IPS-20b (cell line): ENCODE measurements around the gene JKAMP.
"Not testable (repeated sequence)": the region's sequence is repeated elsewhere in the genome, so short reads cannot be mapped to it uniquely, and the experiment has no call there.

Experiments used
- H3K27ac ChIP-seq: one replicate; pipeline ENCODE4 v1.5.1; 2013; ENCODE audit warnings: low read length
- H3K27me3 ChIP-seq: 2 replicates; pipeline ENCODE4 v1.6.1; 2013; ENCODE audit warnings: mild to moderate bottlenecking, low read length, inconsistent platforms; ENCODE audit not compliant: insufficient read depth
- H3K36me3 ChIP-seq: 2 replicates; pipeline ENCODE4 v1.6.1; 2013; ENCODE audit warnings: low read depth, mild to moderate bottlenecking, inconsistent platforms, low read length, moderate library complexity; ENCODE audit not compliant: insufficient read depth
- H3K4me1 ChIP-seq: 2 replicates; pipeline ENCODE4 v1.6.1; 2013; ENCODE audit warnings: mild to moderate bottlenecking, control low read depth, inconsistent platforms, low read length, moderate library complexity; ENCODE audit not compliant: insufficient read depth
- H3K4me3 ChIP-seq: 2 replicates; pipeline ENCODE4 v1.5.1; 2013; ENCODE audit warnings: mild to moderate bottlenecking, low read length, inconsistent platforms
- H3K9ac ChIP-seq: 2 replicates; pipeline ENCODE4 v1.6.1; 2013; ENCODE audit warnings: low read depth, mild to moderate bottlenecking, inconsistent platforms, low read length, moderate library complexity
- H3K9me3 ChIP-seq: 2 replicates; pipeline ENCODE4 v1.6.1; 2013; ENCODE audit warnings: mild to moderate bottlenecking, low read depth, low read length, inconsistent platforms; ENCODE audit not compliant: insufficient read depth

Gene JKAMP, protein sequence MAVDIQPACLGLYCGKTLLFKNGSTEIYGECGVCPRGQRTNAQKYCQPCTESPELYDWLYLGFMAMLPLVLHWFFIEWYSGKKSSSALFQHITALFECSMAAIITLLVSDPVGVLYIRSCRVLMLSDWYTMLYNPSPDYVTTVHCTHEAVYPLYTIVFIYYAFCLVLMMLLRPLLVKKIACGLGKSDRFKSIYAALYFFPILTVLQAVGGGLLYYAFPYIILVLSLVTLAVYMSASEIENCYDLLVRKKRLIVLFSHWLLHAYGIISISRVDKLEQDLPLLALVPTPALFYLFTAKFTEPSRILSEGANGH

DNA sequence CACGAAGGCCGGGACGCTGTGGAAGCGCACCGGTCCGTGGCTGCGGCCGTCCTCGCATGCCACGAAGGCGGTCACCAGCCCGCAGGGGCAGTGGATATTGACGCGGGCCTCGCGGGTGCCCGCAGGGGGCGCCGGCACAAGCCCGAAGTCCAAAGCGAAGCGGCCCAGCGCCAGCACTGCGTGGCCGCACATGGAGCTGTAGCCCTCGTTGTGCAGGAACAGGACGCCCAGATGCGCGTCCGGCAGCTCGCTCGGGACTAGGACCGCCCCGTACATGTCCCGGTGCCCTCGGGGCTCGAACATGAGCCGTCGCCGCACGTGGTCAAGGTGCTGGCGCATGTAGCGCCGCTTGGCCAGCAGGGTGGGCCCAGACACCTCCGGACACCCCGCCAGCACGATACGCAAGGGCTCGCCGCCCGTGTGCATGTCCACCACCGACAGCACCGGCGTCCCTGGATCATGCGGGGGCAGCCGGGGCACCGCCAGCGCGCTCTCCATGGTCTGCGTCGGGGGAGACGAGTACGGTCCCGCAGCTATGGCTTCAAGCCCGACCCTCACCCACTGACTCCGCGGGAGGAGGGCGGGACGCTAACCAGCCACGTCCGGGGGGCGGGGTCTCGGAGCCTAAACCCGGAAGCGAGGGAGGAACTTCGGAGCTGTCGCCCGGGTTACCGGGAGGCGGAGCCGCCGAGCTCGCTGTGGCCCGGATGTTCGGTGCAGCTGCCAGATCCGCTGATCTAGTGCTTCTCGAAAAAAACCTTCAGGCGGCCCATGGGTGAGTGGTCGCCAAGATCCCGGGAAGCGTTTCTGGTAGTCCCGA, at the start of gene JKAMP, which contains the start of gene L3HYPDH:
Gene JKAMP, plus strand, starts transcription at position 699 of the 820 bp plus-strand sequence. Its CDS starts 73 bp downstream, at position 772.
Gene L3HYPDH, minus strand, starts transcription at position 590 of the 820 bp plus-strand sequence. Its CDS starts 92 bp downstream, at position 498.
- peak within 1 kb of the TSS; percentile 64 for H3K27ac ChIP-seq
- H3K4me3 ChIP-seq: peak within 1 kb of the TSS; percentile 96
- H3K27me3 ChIP-seq: no peaks in the 10 kb centered on the region
- H3K36me3 ChIP-seq: peaks cover 18% of the 10 kb centered on the region
- H3K9me3 ChIP-seq: no peaks in the 10 kb centered on the region
- peaks cover 8% of the 10 kb centered on the region for H3K4me1 ChIP-seq
- H3K9ac ChIP-seq: peak within 1 kb of the TSS; percentile 96

DNA sequence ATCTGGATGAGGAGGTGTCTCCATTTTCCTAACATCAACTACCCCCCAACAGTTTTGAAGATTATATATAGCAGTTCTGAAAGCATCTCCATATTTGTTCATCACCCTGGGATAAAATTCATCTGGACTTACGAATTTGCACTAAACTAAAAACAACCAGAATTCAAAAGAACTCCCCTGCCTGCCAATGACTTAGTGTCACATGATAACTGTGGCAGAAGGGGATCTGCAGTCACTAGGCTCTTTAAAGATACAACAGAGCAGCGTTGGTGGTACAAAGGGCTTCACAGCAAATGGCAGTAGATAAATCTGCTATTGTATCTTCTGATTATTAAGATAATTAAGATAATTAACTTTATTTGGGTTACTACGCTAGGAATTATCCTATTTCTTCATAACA, 49.2 kb upstream of the JKAMP start:
- Histone ChIP-seq H3K9ac (no peak overlapping the region), H3K36me3 (no peaks in the 10 kb centered on the region), H3K4me1 (no peaks in the 10 kb centered on the region; the same call in 1 of the 2 replicates), H3K4me3 (no peak overlapping the region), H3K27me3 (no peaks in the 10 kb centered on the region), H3K9me3 (no peaks in the 10 kb centered on the region), H3K27ac (no peak overlapping the region)

DNA sequence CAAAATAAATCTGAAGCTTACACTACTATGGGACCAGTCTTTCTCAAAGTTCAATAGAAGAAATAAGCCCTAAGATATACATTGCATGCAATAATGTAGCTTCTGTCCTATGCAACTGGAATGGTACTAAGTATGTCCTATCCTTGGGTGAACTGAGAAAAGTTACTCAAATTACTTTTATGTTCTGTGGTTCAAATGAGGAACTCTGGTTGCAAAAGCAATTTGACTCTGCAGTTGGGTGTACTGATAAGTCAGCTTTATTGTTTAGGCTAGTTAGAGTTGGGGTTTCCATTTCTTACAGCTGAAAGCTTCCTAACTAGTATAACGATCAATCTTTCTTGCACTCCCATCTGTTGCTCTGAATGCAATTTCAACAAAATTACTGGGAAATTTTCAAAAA, 48.3 kb upstream of the JKAMP start:
- no peak overlapping the region for H3K4me3 ChIP-seq
- H3K9ac ChIP-seq: no peak overlapping the region
- H3K9me3 ChIP-seq: no peaks in the 10 kb centered on the region
- no peak overlapping the region for H3K27ac ChIP-seq
- no peaks in the 10 kb centered on the region; the same call in 1 of the 2 replicates for H3K4me1 ChIP-seq
- H3K36me3 ChIP-seq: no peaks in the 10 kb centered on the region
- no peaks in the 10 kb centered on the region for H3K27me3 ChIP-seq

DNA sequence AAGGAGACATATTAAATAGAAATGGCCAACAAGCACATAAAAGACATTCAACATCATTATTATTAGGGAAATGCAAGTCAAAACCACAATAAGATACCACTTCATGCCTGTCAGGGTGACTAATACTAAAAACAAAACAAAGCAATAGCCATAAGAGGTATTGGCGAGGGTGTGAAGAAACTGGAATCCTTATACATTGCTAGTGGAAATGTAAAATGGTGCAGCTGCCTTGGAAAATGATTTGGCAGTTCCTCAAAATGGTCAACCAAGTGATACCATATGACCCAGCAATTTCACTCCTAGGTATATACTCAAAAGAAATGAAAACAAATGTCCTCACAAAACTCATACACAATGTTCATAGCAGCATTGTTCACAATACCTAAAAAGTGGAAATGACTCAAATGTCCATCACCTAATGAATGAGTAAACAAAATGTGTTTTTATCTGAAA, 46.1 kb upstream of the JKAMP start:
- Histone ChIP-seq H3K9ac (no peak overlapping the region), H3K27ac (no peak overlapping the region), H3K4me3 (no peak overlapping the region), H3K4me1 (no peaks in the 10 kb centered on the region; the same call in 1 of the 2 replicates), H3K9me3 (no peaks in the 10 kb centered on the region), H3K27me3 (no peaks in the 10 kb centered on the region), H3K36me3 (no peaks in the 10 kb centered on the region)

DNA sequence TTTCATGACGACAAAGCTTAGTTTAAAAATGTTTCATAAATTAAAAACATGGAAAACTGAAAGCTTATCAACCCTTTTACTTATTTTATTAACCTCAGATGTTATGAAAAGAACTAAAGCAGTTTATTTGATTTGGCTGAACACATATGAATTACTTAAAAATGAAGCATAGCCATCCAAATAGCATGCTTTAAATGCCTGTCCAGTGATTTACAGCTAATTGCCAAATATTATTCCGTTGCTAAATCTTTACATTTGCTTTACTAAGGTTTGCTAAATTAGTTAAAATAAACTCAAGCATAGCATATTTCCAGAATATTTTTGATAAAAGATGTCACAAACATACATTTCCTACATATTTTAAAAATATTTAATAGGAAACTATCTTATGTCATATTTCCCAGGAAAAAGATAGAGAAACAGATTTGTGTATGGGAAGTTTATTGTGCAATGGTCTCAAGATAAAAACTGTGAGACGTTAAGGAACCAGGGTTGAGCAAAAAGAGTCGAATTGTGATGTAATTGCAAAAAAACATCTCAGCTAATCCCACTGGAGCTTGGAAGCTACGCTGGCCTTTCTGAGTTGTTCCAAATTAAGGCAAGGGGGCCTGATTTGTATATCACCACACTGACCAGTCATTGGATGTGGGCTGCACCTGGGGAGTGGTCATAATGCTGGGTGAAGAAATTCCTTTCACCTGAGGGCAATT, 44.9 kb upstream of the JKAMP start:
- Histone ChIP-seq H3K36me3 (no peaks in the 10 kb centered on the region), H3K27ac (no peak overlapping the region), H3K9ac (no peak overlapping the region), H3K4me1 (no peaks in the 10 kb centered on the region), H3K4me3 (no peak overlapping the region), H3K27me3 (no peaks in the 10 kb centered on the region), H3K9me3 (no peaks in the 10 kb centered on the region)

DNA sequence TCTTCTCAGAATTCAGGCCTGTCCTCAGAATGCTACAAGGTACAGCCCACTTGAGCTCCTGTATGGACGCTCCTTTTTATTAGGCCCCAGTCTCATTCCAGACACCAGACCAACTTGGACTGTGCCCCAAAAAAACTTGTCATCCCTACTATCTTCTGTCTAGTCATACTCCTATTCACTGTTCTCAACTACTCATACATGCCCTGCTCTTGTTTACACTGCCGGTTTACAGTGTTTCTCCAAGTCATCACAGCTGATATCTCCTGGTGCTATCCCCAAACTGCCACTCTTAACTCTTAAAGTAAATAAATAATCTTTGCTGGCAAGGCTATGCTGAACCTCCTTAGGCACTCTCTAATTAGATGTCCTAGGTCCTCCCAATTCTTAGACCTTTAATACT, 35.6 kb upstream of the JKAMP start:
- H3K9me3 ChIP-seq, H3K4me3 ChIP-seq, H3K4me1 ChIP-seq, H3K27me3 ChIP-seq, H3K36me3 ChIP-seq, H3K9ac ChIP-seq, H3K27ac ChIP-seq: not testable (repeated sequence)

DNA sequence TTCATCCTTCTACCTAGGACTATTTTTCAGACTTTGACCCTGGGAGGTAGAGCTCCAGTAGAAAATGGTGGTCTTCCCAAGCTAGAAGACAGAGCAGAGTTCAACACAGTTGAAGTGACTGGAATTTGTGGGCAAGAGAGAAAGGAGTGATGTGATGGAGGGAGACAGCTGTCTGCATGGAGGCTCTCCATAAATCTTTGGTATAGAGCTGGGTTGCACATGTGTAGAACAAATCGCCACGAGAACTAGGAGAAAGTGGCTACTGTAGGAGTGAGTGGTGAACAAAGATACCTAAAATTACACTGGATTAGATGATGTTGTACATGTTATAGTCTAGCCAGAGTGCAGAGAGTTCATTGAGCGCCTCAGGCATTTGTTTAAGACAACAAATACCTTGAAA, 33.6 kb upstream of the JKAMP start:
- H3K27ac ChIP-seq: no peak overlapping the region
- no peaks in the 10 kb centered on the region for H3K27me3 ChIP-seq
- H3K4me3 ChIP-seq: no peak overlapping the region
- H3K9me3 ChIP-seq: no peaks in the 10 kb centered on the region
- H3K4me1 ChIP-seq: no peaks in the 10 kb centered on the region
- H3K36me3 ChIP-seq: no peaks in the 10 kb centered on the region
- H3K9ac ChIP-seq: no peak overlapping the region

DNA sequence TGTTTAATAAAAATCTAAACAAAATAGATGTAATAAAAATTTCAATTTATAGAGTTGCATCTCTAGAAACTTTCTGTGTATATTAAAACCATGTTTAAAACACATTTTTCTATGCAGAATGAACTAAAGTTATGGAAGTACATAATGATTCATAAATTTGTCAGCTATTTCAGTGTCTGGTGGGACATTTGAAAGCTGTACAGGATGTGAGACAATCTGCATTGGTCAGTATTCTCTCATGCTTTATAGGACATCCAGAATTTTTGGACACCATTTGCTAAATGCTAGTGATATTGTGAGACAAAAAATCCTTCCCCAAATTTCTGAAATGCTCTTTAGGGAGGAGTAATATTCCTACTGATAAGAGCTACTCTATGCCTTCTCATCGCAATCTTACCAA, 32.5 kb upstream of the JKAMP start:
- H3K9ac ChIP-seq: no peak overlapping the region
- H3K4me3 ChIP-seq: no peak overlapping the region
- no peaks in the 10 kb centered on the region for H3K9me3 ChIP-seq
- H3K4me1 ChIP-seq: no peaks in the 10 kb centered on the region
- no peaks in the 10 kb centered on the region for H3K27me3 ChIP-seq
- no peak overlapping the region for H3K27ac ChIP-seq
- H3K36me3 ChIP-seq: no peaks in the 10 kb centered on the region

DNA sequence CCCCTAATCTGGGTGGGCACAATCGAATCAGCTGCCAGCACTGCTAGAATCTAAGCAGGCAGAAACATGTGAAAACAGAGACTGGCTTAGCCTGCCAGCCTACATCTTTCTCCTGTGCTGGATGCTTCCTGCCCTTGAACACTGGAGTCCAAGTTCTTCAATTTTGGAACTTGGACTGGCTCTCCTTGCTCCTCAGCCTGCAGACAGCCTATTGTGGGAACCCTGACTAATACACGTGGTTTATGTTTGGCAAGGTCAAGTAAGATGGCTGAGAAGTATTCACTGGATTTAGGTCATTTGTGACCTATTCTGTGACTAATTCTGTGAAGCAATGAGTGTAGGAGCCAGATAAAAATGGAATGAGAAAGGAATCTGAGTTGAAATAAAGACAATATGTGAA, 30.2 kb upstream of the JKAMP start:
- Histone ChIP-seq H3K9me3 (no peaks in the 10 kb centered on the region), H3K27ac (no peak overlapping the region), H3K4me1 (no peaks in the 10 kb centered on the region), H3K27me3 (no peaks in the 10 kb centered on the region), H3K36me3 (no peaks in the 10 kb centered on the region), H3K4me3 (no peak overlapping the region), H3K9ac (no peak overlapping the region)

DNA sequence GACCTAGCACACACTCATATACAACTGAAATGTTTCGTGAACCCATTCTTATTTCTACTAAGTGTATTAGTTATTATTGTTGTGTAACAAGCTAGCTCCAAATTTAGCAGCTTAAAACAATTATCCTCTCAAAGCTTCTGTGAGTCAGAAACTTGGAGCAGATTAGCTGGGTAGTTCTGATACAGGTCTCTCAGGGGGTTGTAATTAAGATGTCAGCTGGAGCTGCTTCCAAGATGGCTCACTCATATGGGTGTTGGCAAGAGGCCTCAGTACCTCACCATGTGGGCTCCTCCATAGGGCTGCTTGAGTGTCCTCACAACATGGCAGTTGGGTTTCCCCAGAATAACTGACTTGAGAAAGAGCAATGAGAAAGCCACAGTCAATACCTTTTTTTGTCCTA, 28.9 kb upstream of the JKAMP start:
- H3K4me1 ChIP-seq: no peaks in the 10 kb centered on the region
- H3K27me3 ChIP-seq: no peaks in the 10 kb centered on the region

DNA sequence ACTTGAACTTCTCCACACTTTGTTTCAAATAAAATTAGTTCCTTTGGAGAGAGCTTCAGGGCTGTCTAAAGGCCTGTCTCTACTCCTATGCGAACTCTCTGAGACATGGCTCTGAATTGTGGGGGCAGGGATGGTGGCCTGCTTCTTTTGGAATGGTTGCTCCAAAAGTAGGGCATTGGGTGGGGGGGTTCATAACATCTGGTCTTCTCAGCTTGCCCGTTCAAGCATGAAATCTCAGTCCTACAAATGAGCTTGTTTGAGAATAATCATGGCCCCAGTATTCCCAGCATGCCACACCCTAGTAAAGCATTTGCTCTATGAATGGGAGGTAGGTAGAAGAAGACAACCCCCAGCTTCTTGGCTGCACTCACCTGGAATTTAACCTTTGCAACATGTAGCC, 25.8 kb upstream of the JKAMP start:
- Histone ChIP-seq H3K9ac (no peak overlapping the region), H3K27ac (no peak overlapping the region), H3K4me1 (no peaks in the 10 kb centered on the region), H3K9me3 (no peaks in the 10 kb centered on the region), H3K27me3 (peaks cover 16% of the 10 kb centered on the region), H3K36me3 (no peaks in the 10 kb centered on the region; the same call in 1 of the 2 replicates), H3K4me3 (no peak overlapping the region)

More for the DNA sequence above, 28.9 kb upstream of the JKAMP start:
- Histone ChIP-seq H3K4me3 (no peak overlapping the region), H3K36me3 (no peaks in the 10 kb centered on the region), H3K9me3 (no peaks in the 10 kb centered on the region), H3K9ac (no peak overlapping the region), H3K27ac (no peak overlapping the region)
